GM20000 (cell line): Measurements from ENCODE around the gene NRIP2.
"Not testable (repeated sequence)": the region's sequence is repeated elsewhere in the genome, so short reads cannot be mapped to it uniquely, and the experiment has no call there.

Source experiments
- DNase-seq: peaks from one replicate; pipeline ENCODE4 v3.0.0; 2012; ENCODE audit warnings: low spot score
- CTCF ChIP-seq: IDR thresholded peaks from 2 replicates; pipeline ENCODE4 v1.5.1; 2012; ENCODE audit warnings: mild to moderate bottlenecking, control low read depth; ENCODE audit errors: extremely low read depth, missing control alignments

NRIP2 gene

DNA sequence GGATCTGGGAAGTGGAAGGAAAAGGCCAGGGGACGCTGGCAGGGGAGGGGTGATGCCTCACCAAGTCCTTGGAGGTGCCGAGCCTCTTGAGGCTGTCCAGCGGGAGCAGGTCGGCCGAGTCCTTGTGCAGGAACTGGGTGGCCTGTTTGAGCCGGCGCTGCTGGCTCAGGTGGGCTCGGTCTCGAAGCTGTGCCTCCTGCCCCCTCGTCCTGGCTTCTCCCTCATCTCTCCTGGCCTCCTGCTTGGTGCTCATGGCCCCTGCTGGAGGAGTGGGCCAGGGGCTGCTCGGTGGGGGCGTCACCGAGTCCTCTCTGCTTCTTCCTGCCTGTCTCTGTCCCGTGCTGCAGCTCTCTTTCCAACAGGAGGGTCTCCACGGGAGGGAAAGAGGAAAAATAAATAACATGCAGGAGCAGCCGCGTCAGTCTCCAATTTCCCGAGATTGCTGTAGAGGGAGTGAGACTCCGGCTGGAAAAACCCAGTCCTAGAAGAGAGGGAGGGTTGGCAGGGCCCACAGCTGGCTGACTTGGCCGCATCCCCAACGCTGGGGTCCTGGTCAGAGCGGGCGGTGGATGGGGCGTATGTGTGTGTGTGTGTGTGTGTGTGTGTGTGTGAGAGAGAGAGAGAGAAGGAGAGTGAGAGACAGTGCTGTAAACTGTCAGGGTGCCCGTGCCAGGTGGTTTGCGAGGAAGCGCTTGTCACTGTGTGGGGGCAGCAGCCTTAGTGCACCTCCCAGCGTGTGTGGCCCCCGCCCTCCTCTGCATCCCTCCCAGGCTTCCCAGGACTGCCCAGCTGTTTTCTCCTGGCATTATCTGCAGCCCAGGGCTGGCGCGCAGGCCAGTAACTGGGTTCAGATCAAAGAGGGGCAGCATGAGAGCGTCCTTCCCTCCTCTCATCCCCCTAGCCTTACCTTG, at the start of gene NRIP2:
NRIP2 (minus strand) TSS at position 455 of the 911 bp plus-strand sequence; CDS start at position 403, 52 bp downstream.
- DNase-seq, result no peak
- no peak for TF ChIP-seq CTCF

DNA sequence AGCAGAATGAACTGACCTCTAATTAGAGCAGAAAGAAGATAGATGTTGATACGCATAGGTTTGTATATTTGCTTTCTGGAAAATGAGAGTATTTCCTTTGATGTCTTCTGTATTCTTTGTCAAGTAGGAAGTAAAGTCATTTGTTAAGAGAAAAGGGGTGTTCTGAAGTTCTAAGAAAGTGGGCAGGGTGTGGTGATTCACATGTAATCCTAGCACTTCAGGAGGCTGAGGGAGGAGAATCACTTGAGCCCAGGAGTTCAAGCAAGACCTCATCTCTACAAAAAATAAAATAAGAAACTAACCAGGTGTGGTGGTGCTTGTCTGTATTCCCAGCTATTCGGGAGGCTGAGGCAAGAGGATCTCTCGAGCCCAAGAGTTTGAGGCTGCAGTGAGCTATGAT, 45.0 kb upstream of the NRIP2 start:
- TF ChIP-seq CTCF, result no peak
- no peak for DNase-seq

GRCh38 chr12:2877953-2878732, 43.3 kb upstream of the NRIP2 start:
- TF ChIP-seq CTCF, result no peak
- peak; percentile 44 for DNase-seq

DNA sequence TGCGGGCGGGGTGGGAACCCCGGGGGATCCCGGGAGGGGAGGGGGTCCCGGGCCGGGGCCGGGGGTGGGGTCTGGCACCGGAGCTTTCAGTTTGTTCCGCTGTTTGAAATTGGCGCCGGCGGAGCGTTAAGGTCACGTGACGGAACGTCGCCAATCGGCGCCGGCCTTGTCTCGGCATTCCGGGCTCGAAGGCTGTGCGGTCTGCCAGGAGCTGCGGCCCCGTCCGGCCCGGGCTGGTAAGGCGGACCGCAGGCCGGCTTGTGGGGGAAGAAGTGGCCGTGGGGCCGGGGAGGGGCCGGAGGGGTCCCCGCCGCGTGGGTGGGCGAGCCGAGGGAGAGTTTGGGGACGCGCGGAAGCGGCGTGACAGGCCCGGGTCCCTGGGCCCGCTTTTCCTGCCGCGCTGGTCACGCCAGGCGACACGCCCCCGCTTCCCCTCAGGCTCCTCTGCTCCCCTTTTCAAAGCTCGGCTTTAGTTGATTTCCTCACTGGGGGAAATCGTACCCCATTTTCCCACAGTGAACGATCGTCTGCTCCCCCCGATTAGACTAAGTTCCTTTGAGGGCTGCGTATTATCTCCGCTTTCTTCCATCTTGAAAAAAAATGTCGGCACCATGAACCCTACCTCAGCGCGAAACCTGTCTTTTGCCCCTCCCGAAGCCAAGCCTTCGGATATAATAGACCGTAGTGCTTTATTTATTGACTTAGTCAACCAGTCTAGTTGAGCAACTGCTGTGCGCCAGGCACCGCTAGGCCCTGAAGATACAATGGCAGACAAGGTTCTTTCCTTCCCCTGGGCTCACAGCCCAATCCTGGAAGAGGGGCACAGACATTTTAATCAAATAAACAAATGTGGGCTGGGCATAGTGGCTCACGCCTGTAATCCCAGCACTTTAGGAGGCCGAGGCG, 42.5 kb upstream of the NRIP2 start, which contains the start of the genes FOXM1 and RHNO1:
FOXM1 (minus strand) TSS at position 128 of the 906 bp plus-strand sequence. CDS start 2,696 bp downstream, outside the sequence.
RHNO1 (plus strand) TSS at position 177 of the 906 bp plus-strand sequence. CDS start 8,144 bp downstream, outside the sequence.
- DNase-seq, result peak; percentile 97
- TF ChIP-seq CTCF, result no peak

GRCh38 chr12:2876431-2877046, 41.7 kb upstream of the NRIP2 start:
- TF ChIP-seq CTCF, result no peak
- DNase-seq, result peak; percentile 46

GRCh38 chr12:2868986-2869632, 34.3 kb upstream of the NRIP2 start:
- DNase-seq, result not testable (repeated sequence)

DNA sequence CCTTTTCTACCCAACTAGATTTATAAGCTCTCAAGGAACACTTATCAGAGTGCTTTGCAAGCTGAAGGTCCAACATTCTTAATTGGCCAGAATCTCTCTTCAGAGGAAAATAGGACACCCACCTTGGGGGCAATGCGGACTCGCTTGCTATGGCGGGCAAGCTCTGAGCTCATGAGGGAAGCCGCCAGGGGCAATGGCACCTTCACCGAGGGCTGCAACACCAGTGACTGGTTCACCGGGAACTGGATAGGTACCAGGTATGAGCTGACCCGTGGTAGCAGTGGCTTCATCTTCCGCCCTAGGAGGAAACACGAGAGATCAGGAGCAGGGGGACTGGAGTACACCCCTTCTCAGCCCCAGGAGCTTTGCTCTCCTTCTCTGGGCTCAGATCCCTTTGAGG, 29.4 kb upstream of the NRIP2 start:
- DNase-seq, result no peak
- no peak for TF ChIP-seq CTCF

GRCh38 chr12:2863402-2863801, 28.6 kb upstream of the NRIP2 start:
- DNase-seq, result not testable (repeated sequence)
